GM18508 (cell line): Measurements from ENCODE around the gene BCAR3.

ENCODE experiments used
- ATAC-seq: cut with Tn5 transposase; IDR thresholded peaks from one replicate; pipeline ENCODE4 v1.9.1; 2021; ENCODE audit warnings: moderate number of reproducible peaks; ENCODE audit not compliant: insufficient read depth, unreplicated experiment

The BCAR3 gene

DNA sequence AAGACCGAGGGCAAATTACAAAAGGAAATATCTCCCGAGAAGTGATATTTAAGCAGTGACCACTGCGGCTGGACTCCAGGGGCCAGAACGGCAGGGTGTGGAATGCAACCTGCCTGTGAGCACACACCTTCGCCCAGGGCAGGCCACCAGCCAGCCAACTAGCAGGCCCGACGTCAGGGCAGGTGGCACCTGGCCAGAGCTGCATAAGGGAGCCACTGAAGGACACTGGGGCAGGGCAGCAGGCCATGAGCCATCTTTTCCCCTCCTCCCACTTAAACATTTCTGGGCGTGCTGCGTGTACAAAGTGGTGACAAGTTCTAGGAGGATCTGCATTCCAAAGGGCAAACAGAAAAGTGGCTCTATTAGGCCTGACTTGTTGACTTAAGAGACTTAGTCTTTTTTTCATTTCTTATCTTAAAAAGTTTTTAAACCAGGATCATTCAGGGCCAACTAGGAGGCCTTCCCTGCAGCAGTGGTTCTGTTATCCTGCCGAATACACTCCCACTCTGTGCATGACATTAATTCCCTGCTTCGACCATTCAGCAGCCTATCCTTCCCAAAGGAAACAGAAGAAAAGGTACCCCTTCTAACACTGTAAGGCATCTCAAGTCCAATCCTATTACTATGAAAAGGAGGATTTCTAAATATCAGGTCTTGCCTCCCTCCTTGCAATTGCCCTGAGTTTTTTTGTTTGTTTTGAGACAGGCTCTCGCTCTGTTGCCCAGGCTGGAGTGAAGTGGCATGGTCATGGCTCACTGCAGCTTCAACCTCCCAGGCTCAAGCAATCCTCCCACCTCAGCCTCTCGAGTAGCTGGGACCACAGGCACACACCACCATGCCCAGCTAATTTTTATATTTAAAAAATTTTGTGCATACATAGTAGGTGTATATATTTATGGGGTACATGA is 96.3 kb downstream of the BCAR3 start:
- no peak for ATAC-seq

DNA sequence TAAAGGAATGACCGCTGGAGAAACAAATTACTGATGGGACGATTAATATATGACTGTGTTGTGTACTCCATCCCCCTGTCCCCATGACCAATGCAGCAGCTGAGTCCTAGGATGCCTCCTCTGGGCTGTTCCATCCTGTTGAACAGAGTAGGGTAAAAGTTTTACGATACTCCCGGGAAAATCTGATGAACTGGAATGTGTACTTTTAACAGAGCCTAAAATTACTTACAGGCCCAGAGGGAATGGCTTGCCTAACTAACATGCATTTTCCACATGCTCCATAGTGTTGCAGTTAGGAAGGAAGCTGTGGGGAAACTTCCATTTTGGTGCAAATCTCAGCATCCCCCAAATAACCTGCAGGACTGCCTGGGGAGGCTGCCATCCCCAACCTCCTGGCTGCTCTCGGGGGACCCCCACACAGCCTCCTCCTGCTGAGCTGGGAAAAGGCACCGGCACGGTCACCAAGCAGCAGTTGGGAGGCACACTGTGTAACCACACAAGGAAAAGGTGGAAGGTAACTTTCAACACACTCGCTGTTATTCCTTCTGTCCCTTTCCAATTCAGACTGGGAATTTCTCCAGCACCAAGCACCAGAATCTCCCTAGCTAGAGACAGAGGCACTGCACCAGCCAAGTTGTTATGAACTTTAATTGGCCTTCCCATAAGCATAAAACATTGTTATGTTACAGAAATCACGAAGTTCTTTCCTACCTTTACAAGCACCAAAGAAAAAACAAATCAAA is 97.2 kb downstream of the BCAR3 start:
- no peak for ATAC-seq

DNA sequence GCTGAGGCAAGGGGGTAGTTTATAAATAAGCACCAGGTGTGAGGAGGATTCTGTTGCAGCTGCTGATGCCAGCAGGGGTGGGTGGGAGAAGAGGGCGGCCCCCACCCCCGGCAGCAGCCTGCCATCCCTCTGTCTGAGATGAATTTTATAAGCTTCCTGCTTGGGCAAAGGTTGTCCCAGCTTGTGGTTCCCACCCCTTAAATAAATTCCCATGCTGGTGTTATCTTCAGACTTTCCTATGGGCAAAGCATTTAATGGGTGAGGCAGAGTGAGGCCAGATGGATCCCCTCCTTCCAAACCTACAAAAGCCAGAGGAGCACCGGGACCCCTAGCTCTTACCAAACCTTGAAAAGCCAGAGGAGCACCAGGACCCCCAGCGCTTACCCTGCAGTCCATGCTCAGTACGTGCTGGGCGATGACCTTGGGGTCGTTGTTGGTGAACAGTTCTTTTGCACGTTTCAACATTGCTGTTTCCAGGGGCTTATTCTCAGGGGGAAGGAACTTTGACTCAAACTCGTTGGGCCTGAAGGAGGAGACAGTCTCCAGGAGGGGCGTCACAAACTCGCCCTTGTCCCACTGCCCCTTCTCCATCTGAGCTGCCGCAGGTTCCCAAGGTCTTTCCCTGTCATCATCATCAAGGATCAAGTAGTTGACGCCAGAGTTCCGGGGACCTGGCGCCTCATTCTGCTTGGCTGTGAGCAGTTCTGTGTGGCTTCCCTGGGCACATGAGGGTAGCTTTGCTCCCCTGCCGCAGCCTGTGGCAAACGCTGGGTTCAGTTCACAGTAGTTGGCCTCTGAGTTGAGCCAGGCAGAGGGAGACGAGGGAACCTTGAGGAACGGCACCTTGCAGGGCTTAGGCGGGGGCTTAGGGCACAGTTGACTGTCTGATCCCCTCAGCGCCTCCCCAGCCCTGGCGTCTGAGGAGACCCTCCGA is 99.5 kb downstream of the BCAR3 start:
- ATAC-seq = no peak

DNA sequence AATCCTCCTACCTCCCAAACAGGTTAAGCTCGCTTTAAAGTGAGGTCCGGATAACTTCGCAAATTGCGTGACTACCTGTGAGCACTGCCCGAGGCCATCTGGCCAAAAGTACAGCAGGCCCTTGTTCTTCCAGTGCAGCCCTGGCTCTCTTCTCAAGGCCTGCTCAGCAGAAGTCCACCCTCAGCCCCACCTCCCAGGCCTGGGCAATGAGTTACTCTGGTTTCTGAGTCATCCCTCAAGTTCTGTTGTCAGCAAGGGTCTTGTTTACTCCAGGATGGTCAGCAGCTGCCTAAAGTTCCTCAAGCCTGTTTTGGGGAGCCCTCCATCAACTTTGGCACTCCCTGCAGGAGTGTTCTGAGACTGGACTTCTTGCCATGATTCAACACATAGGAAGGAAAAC is 101.7 kb downstream of the BCAR3 start:
- ATAC-seq = no peak

DNA sequence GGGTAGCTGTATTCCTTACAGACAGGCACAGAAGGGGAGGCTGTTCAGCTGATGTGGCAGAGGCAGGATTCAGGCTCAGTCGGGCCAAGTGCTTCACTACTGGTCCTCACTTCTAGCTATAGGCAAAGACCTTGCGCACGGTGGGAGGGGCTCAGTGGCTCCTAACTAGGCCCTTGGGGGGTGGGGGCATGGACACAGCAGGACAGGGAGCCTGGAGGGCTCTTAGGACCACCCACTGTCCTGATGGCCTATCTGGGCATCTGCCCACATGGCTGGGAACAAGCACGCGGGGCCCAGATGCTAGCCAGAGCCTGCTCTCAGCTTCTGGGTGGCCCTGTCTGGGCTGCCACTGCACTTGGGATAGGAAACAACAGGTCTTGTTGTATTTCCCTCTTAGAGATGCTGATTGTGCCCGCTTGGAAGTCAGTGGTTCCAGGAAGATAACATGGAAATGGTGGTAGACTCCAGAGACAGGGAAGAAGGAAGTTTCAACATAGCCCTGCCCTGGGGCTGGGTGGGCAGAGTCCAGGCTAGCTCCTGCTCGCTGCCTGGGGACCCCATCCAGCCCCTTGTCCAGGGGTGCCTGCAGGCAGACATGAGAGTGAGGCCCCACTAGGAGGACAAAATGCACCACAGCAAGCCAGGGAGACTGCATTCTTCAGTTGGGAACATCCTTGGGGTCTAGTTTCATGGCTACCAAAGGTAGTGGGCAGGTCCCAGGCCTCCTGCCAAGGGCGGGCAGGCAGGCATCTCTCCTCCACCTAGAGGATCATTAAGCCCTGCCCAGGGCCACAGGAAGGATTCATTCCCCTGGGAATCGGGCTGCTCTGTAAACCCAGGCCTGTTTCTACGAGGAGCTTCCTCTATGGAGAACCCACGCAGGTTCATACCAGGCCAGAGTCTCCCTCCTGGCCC is 102.5 kb downstream of the BCAR3 start:
- ATAC-seq = no peak

DNA sequence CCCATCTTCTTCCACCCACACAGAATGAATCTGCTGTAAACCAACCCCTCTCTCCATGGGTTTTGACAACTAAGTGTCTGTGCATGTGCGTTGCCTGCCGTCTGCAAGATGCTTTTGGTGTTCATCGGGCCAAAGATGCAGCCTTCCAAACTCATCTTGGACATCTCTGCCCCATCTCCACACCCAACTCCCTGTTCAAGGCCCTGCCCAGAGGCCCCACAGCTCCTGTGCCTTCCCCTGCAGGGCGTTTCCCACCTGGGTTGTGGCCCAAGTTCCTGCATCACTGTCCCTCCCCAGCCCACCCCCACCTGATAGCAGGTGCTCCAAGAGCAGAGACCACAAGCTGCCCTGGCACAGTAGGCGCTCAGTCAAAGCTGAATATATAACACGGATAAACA is 103.2 kb downstream of the BCAR3 start:
- ATAC-seq = no peak

DNA sequence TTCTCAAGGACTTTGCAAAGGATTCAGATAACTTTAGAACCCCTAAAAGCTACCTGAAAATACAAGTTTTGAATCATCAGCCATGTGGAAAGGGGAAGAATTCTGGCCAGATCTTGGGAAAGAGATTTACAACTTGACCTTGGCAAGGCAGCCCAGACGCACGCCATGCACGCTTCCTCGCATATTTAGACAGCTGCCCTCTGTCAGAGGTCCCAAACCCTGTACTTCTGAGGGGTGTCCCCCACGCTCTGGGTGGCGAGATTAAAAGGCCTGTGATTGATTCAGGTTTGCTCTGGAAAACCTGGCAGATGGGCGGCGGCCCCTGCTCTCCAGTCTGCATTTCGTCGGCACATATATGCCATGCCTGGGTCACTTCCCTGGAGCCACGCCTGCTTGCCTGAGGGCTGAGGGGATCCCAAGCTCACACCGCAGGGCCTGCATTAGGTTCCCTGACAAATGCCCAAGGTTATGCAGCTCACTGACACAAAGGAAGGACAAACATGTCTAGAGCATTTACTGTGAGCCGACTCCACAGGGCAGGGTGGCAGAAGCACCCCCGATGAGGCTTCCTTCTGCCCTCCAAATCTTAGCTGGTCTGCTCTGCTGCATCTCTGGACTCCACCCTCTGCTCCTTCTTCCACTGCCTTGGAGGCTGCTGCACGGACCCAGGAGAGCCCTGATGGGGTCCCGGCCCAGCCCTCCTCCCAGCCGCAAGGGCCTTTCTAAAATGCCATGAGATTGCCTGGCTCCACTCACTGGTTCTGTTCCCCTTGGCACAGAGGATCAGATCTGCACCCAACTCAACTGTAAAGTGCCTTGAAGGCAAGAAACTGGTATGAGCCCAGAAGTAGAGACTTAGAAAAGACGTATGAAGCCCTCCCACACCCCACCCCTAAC is 103.9 kb downstream of the BCAR3 start:
- ATAC-seq = no peak

DNA sequence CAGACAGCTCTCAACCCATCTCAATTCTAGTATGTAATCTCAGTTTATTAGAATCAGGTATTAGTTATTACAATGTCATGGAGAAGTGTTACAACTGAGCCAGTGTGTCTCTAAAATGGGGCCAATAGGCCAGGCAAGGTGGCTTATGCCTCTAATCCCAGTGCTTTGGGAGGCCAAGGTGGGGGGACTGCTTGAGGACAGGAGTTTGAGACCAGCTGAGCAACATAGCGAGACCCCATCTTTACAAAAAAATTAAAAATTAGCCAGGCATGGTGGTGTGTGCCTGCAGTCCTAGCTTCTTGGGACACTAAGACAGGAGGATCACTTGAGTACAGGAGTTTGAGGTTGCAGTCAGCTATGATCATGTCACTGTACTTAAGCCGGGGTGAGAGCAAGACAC is 104.9 kb downstream of the BCAR3 start:
- no peak for ATAC-seq

DNA sequence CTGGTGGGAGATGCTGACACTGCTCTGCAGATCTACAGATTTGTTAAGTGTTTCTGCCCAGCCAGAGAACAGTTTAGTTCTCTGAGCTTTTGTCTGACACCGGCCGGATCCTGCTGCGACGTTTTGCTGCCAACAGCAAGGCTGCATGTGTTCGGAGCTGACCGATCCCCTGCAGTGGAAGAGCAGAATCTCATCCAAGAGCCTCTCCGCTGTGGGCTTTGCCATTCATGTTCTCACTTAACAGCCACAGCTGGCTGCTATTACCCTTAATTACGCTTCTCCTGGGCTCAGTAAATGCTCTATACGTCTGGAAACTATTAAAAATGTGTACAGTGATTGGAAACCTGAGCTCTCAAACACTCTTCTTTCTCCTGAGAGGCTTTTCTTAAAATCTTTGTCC is 105.3 kb downstream of the BCAR3 start:
- no peak for ATAC-seq

DNA sequence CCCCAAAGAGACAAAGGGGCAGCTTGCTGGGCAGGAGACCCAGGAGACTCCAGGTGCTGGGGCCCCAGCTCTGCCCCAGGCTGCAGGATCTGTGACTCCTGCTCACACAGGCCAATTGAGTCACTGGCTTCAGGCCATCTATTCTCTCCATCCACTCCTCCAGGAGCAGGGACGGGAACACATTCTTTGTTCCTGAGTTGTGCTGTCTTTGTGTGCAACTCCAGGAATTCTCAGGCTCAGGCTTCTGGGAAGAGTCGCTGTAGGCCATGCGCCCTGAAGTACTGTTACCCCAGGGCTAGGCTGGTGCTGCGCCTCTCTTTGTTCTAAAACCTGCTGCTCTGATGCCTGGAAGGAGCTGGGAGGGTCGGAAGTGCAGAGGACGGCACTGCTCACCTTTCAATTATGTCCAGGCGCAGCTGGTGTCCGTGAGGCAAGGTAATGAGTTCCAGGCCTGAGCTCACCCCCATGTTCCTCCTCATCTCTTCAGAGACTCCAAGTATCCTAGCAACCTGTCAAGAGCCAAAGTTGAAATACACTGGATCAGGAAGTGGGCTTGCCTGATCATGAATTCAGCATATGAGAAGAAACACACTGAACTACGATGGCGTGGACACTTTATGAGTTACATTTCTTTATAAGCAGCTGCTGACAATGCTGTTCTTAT is 105.9 kb downstream of the BCAR3 start:
- no peak for ATAC-seq

DNA sequence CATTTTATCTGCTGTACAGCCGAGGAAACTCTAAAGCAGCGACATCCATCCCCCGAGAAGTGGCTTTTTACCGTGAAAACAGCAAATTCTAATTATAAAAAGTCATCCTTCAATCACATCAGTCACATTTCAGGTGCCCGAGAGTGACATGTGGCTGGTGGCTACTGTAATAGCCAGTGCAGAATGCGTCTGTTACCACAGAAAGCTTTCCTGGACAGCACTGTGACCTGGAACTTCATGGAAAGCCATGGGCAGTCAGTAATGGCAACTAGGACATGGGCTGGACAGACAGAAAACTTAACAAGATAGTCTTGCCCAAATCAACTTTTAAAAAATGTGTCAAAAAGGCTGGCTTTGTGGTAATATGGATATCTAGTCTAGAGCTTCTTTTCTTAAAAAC is 106.6 kb downstream of the BCAR3 start:
- ATAC-seq = no peak

DNA sequence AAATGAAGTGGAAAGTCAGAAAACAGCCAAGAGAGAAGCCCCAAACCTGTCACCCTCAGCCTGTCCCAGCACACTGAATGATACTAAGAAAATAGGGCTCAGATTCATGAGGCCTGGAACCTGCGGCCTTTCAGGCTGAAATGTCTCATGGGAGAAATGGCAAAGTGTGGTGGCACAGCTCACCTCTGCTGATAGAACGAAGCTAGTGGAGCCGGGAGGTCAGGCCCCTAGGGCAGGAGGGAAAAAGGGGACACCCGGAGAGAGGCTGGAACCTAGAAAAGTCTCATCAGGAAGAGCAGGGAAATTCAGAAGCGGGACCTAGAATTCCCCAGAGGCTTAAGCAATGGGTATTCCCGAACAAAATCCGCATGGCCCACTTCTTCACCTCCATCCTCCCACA is 107.1 kb downstream of the BCAR3 start:
- ATAC-seq = no peak

DNA sequence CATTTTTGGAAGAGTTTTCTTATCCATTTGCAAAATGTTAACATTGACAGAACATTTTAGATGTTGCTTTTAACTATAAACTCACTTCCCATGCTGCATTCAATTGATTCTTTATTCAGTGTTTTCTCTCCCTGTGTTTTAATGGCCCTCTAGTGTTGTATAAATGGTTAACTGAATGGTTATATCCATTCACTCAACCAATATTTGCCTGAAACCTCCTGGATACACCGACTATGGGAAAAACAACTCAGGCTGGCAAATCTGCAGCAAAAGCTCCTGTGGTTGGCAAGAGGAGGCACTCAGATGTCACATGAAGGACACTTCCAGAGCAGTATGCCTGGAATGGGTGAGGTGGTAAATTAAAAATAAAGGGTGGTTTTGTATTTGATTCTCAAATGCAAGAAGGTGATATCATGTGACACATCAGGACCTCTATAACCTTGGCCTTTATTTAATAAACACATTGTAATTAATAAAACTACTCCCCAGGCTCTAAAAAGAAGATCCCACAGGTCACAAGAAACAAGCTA is 107.6 kb downstream of the BCAR3 start:
- no peak for ATAC-seq

DNA sequence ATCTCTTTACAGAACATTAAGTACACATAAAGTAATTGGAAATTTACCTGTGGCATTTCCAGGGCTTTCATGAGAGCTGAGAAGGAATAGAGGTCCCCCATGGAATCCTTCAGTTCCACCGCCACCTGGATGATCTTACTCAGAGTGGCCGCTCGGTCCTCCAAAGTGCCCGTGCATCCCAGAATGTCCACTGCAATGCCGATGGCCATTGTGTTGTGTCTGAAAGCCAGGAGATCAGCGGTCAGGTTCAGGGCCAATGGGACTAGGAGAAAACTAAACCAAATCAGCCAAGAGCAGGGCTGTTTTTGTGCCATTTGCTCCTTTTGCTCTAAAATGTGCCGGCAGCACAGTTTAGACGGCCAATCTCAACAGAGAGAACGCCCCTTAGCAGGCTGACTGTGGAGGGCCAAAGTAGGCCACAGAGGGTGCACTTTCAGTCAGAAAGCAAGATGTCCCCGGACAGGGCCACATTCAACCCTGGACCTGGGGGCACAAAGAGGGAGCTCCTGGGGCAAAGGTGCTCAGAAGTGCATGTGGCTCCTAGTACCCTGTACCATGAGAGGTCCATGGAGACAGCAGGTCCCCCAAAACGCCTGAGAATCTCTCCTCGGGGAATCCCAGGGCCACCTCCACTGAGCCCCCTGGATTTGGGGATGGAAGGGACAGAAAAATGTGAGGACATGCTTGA is 109.9 kb downstream of the BCAR3 start:
- no peak for ATAC-seq

DNA sequence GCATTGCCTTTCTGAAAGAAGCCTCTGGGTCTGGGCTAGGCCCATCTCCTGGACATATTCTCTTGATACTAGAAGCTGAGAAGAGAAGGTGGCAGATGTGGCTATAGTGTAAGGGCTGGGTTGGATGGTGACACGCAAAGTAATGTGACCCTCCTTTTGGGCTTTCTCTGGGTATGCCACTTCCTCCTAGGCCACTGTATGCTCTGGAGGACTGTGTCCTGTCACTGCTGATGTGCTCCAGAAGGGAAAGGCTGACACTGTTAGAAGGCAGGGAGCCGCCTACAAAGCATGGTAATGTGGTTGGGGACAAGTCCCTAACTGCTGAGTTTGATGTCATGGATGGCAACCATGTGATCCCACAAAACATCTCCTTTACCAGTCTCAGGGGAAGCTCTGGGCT is 112.1 kb downstream of the BCAR3 start:
- ATAC-seq = no peak

DNA sequence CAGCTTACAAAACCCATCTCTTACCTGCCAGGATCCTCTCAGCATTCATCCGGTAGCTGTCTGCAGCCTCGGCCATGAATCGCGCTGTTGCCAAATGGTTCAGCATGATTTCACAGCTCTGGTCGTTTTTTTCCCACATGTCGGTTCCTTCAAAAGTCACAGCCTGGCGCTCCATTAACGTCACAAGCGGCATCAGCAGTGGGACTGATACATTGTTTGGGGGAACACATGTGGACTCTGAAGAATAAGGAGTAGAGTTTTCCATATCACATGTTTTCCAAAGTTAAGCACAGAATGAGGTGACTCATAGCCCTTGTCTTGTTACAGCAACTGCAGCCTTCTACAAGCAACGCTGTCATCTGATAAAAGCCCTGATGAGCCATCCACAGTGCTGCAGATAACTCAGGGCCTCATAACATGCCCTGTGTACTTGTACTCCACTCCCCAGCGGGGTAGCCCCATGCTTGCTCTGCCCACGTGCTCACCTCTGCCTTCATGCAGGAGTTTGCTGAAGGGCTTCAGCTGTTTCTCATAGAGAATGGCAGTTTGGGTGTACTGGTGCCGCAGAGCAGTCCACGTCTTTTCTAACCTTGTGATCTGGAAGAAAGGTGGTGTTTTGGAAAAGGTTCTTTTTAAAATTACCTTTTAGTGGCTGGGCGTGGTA is 114.2 kb downstream of the BCAR3 start:
- ATAC-seq = no peak

DNA sequence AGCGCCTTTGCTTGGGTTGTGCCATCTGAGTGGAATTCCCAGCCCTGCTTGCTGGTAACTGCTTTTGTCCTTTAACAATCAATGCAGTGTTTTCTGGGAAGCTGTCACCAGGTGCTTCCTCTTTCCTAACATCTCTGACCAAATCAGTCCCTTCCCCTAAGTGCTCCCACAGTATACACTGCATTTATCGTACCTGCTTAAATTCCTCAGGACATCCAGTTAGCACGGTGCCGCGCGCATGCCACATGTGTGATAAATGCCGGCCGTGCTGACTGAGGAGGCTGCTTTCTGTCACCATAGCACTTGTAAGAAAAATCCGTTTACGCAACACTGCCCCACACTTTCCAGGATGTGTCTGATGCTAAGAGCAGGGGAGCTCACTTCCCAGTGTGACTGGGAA is 115.4 kb downstream of the BCAR3 start:
- no peak for ATAC-seq
